ENCODE measurements around the gene MRPL47. TPM values are rescaled to one million over a fixed set of nuclear protein-coding genes. Genes with fewer than 3 reads are reported as not detected.

MRPL47 gene
- polyA plus RNA-seq, 12 donors: 34.7 to 48.6 (median 43.9) TPM; not detected in 1

DNA sequence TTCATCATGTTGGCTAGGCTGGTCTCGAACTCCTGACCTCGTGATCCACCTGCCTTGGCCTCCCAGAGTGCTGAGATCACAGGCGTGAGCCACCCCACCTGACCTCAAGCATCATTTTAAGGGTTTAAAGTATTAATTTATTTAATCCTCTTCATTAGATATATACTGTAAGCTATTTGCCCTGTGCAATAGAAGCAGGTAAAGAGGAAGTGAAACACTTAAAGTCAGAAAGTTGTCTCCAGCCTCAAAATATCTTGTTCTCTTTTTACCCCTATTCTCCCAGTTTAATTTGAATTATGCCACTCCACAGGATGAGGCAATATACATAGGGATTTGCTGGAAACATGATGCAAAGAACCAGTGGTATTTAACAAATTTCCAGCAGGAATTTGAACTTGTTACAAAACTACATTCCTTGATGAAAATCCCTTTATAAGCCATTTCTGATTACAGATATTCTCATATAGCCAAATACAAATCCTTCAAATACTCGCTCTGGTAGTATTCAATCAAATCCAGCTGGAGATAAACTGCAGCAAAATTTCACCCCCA lies 2.2 kb upstream of the MRPL47 start:
- DNase-seq: no peak

DNA sequence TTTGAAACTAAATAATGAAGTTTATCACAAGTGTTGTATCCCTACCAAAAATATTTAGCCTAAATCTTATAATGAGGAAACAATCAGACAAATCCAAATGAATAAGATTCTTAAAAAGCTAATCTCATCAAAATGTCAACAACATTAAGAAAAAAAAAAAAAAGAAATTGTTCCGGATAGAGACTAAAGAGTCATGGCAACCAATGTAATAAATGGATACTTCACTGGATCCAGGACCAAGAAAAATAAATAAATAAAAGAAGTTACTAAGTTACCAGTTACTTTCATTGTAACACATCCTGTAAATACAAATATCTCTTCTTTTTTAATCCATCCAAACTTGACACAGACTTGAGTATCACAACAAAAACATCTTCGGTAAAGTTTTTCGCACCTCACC lies 607 bp downstream of the MRPL47 start:
- DNase-seq: no peak

DNA sequence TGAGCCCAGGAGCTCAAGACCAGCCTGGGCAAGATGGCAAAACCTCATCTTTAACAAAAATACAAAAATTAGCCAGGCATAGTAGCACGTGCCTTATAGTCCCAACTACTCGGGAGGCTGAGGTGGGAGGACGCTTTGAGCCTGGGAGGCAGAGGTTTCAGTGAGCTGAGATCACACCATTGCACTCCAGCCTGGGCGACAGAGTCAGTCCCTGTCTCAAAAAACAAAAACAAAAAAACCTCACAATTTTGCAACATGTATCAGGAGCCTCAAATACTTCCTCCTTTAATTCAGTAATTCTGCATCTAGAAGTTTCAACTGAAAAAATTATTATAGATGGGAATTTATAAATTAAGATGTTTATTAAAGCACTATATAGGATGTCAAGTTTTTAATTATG lies 1.1 kb downstream of the MRPL47 start:
- DNase-seq: no peak

DNA sequence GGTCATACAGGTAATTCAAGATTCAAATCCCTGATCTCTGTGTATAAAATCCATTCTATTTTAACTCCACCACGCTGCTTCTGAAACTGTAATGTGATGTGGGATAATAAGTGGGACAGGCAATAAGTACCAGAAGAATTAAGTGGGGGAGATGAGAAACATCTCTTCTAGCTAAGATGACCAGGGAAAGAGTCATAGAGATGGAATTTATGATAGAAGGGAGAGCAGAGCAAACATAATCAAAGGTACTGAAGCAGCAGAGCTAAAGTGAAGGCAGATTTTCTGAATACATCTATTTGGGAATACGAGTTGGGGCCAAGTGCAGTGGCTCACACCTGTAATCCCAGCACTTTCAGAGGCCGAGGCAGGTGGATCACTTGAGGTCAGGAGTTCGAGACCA lies 4.9 kb downstream of the MRPL47 start:
- no peak for DNase-seq

- DNase-seq: no peak
Observed at GRCh38 chr3:179591313-179591712, 13.1 kb downstream of the MRPL47 start.

DNA sequence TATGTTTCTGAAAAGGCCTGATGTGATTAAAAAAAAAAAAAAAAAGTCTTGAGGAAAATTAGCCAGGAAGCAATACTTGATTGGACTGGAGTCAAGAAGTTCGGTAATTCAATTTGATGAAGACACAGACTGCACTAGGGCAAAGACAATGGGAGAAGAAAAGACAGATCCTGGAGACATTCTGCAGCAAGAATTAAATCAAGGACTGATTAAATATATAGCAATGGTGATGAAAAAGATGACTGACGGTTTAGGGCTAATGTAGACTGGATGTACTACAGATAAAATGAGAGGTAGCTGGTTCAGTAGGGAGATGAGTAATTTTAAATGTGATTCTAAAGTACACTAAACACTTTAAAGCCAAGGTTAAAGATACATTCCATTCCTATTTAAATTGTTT lies 13.8 kb downstream of the MRPL47 start:
- DNase-seq: no peak

- DNase-seq: no peak
Observed at GRCh38 chr3:179589143-179589542, 15.3 kb downstream of the MRPL47 start.

GRCh38 chr3:179580992-179581391 lies 23.4 kb downstream of the MRPL47 start:
- no peak for DNase-seq

DNA sequence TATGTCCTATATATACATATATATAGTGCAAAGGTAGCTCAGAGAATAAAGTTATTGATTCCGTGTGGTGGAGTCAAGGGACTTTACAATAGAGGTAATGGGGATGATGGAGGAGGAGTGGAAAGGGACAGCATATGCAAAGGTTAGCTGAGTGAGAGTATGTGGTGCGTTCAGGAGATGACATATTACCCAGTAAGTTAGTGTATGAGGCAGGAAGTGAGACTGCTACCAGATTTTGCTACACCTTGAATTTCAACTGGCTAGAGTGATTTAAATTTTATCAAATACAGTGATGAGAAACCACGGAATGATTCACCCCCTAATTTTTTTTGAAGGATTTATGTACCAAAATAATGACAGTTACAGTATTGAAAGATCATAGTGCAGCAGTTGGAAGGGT lies 38.9 kb downstream of the MRPL47 start:
- no peak for DNase-seq

DNA sequence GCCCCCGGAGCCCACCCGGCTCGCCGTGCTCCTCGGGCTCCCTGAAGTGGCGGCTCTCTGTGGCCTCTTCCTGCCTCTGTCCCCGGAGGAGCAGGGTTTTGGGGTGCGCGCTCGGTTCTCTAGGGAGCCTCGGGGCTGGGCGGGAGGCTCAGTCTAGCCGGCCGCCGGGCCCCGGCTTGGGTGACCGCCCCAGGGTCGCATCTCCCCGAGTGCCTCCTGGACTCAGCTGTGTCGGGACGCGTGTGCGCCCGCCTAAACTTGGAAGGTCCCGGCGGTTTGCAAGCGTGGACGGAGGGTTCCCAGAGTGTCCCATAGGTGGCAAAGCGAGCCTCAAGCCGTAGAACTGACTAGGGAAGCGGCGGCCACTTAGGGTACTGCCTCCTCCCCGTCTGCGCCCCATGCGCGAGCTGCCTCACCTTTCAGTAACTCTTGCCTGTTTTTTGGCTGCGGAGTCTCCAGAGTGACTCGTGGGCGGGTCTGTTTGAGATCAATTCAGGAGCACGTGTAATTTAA lies 41.1 kb downstream of the MRPL47 start:
- peak; percentile 42 for DNase-seq

GRCh38 chr3:179562591-179563270 lies 41.7 kb downstream of the MRPL47 start, which contains the start of gene ACTL6A:
ACTL6A (plus strand) TSS chr3:179562926; CDS start chr3:179563093, 167 bp downstream.
- peak; percentile 99 for DNase-seq

- DNase-seq: no peak
Observed at GRCh38 chr3:179560791-179561190, 43.6 kb downstream of the MRPL47 start.

GRCh38 chr3:179558742-179559364 lies 45.6 kb downstream of the MRPL47 start:
- peak; percentile 73 for DNase-seq

DNA sequence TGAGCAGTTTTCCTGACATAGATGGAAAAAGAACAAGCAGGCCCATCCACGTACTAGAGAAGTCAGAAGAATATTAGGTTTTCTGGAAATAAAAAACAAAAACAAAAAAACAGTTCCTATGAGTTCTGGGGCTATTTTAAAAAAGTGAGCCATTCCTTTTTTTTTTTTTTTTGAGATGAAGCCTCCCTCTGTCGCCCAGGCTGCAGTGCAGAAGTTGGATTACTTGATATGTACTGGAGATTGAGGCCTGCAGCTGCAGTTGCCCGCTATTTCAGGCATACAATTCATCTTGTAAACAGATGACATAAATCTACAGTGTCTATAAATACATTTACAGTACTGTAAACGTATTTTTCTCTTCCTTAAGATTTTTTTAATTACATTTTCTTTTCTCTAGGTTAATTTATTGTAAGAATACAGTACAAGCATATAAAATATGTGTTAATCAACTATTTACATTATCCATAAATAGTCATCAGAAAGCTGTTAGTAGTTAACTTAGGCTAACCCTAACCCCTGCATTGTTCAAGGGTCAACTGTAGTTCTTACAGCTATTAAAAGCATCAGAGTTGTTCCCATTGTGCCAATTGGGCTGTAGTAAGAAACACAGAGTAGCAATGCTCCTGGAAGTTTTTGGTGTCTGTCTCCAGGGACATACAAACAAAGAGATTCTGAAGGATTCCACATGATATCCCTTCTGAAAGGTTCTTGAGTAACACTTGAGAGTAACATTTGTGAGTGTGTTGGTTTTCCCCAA lies 52.9 kb downstream of the MRPL47 start:
- DNase-seq: no peak

DNA sequence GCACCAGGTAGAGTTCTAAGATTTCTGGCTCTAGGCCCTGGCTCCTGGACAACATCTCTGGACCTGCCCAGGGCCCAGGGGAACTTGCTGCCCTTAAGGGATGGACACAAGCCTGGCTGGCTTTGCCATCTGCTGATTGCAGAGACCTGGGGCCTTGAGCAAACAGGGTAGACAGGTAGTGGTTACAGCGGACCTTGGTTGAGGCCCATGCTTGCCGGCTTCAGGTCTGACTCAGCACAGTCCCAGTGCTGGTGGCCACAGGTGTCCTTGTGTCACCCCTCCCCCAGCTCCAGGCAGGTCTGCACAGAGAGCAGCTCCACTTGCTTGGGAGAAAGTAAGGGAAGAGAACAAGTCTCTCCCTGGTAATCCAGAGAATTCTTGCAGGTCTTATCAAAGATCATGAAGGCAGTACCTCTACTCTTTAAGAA lies 57.6 kb downstream of the MRPL47 start:
- no peak for DNase-seq

DNA sequence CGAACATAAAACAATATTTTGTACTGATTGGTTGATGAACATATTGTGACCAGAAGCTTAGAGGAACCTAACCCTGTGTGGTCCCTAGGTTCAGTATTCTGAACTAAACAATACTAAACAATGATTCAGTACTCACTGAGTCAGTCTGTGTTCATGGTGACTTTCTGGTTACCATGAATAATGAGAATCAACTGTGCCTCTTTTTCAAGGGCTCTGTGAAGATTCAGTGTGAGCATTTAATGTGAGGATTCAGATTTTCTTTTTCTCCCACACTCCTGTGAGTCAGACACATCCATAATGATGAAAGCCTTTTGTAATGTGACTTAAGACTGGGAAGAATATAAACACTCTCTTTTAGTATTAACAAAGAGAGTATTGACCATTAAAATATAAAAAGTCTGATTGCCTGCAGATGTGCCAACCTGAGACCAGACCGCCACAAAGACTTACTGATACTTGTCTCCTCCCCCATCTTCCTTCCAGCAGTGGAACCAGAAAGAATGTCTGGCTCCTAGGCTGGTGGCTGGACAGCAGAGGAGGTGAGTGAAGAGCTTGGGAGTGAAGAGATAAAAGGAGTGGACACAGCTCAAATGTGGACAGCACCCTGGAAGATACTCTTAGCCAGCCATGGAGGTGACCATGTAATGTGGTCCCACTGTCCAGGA lies 59.3 kb downstream of the MRPL47 start:
- DNase-seq: no peak

- no peak for DNase-seq
Observed at GRCh38 chr3:179542375-179542774, 62.1 kb downstream of the MRPL47 start.

- no peak for DNase-seq
Observed at GRCh38 chr3:179541596-179541995, 62.8 kb downstream of the MRPL47 start.

- DNase-seq: no peak
Observed at GRCh38 chr3:179541094-179541493, 63.3 kb downstream of the MRPL47 start.

Measured in muscle of arm (tissue), 12 donors.